ENCODE measurements around the gene PREB. TPM values are rescaled to one million over a fixed set of nuclear protein-coding genes. Genes with fewer than 3 reads are reported as not detected.

The PREB gene
- total and polyA plus RNA-seq, 2 of the 13 experiments (the other 11 are each of a cell fraction or from before 2014, with no cell fraction given): 112 to 192 TPM

- peak; percentile 96 for TF ChIP-seq ARID5B (CRISPR knock-in tag; IDR thresholded peaks at IDR 0.05)
- 0 out of 2 replicates have a peak, but pooled peaks have one; percentile 84 for TF ChIP-seq MAF1 (CRISPR knock-in tag; IDR thresholded peaks at IDR 0.05; ENCODE audit: borderline replicate concordance)
- no peak for TF ChIP-seq ZNF512 (CRISPR knock-in tag; IDR thresholded peaks at IDR 0.05)
- peak; percentile 7 to 13; a peak in 1 of 4 replicates for TF ChIP-seq MAFK (conservative IDR thresholded peaks at IDR 0.05 in 1 of 2, IDR thresholded peaks at IDR 0.05 in 1 of 2; ENCODE audit: low read length in 2 of 2)
- TF ChIP-seq ZNF616 (CRISPR knock-in tag; IDR thresholded peaks at IDR 0.05; ENCODE audit: low read depth): 0 out of 2 replicates have a peak, but pooled peaks have one; percentile 78
- TF ChIP-seq ZNF546 (CRISPR knock-in tag; conservative IDR thresholded peaks at IDR 0.05): peak; percentile 97
- no peak for TF ChIP-seq SNRNP70 (IDR thresholded peaks at IDR 0.05; ENCODE audit: low read depth, low read length)
- TF ChIP-seq HMG20B (CRISPR knock-in tag; conservative IDR thresholded peaks at IDR 0.05): peak; percentile 95
- peak; percentile 10; the same call in 1 of the 2 replicates for TF ChIP-seq SP140L (CRISPR knock-in tag; IDR thresholded peaks at IDR 0.05; ENCODE audit: borderline replicate concordance)
- TF ChIP-seq YY1 (IDR thresholded peaks at IDR 0.05; ENCODE audit: insufficient read depth, insufficient replicate concordance, low read depth, low read length): peak; percentile 80
- TF ChIP-seq FOXA3 (CRISPR knock-in tag; IDR thresholded peaks at IDR 0.05): peak; percentile 97
- no peak for TF ChIP-seq KLF11 (CRISPR knock-in tag; IDR thresholded peaks at IDR 0.05)
- TF ChIP-seq USF2 (IDR thresholded peaks at IDR 0.05; ENCODE audit: low read depth, low read length): no peak
- 0 out of 2 replicates have a peak, but pooled peaks have one; percentile 43 for TF ChIP-seq USF2 (CRISPR knock-in tag; IDR thresholded peaks at IDR 0.05; ENCODE audit: borderline replicate concordance)
- peak; percentile 83; the same call in 1 of the 2 replicates for TF ChIP-seq ZNF766 (CRISPR knock-in tag; IDR thresholded peaks at IDR 0.05; ENCODE audit: borderline replicate concordance)
These were observed 38.4 kb downstream of the PREB start (continued) for GRCh38 chr2:27095745-27096651.

Data from HepG2 (cell line).